Measurements from ENCODE around the gene MICU2.

MICU2 gene

GRCh38 chr13:21486322-21486721 lies 117.6 kb downstream of the MICU2 start:
- DNase-seq (ENCODE audit: low read depth in 2 of 2), result no peak

GRCh38 chr13:21483748-21484147 lies 120.2 kb downstream of the MICU2 start:
- DNase-seq (ENCODE audit: low read depth in 2 of 2), result no peak

GRCh38 chr13:21481359-21481758 lies 122.6 kb downstream of the MICU2 start:
- no peak for DNase-seq (ENCODE audit: low read depth in 2 of 2)

- no peak for DNase-seq (ENCODE audit: low read depth in 2 of 2)
Measured at GRCh38 chr13:21478881-21479808, 124.8 kb downstream of the MICU2 start.

GRCh38 chr13:21476893-21477472 lies 127.0 kb downstream of the MICU2 start:
- peak; percentile 48 to 67 for DNase-seq (ENCODE audit: low read depth in 2 of 2)

- DNase-seq (ENCODE audit: low read depth in 2 of 2), result no peak
Measured at GRCh38 chr13:21475115-21475514, 128.9 kb downstream of the MICU2 start.

- no peak for DNase-seq (ENCODE audit: low read depth in 2 of 2)
Measured at GRCh38 chr13:21470785-21471184, 133.2 kb downstream of the MICU2 start.

- no peak for DNase-seq (ENCODE audit: low read depth in 2 of 2)
Measured at GRCh38 chr13:21466527-21466926, 137.4 kb downstream of the MICU2 start.

- DNase-seq (ENCODE audit: low read depth in 2 of 2), result no peak
Measured at GRCh38 chr13:21465710-21466160, 138.2 kb downstream of the MICU2 start.

- no peak for DNase-seq (ENCODE audit: low read depth in 2 of 2)
Measured at GRCh38 chr13:21463424-21463823, 140.5 kb downstream of the MICU2 start.

GRCh38 chr13:21461131-21461530 lies 142.8 kb downstream of the MICU2 start:
- no peak for DNase-seq (ENCODE audit: low read depth in 2 of 2)

GRCh38 chr13:21458813-21459701 lies 144.9 kb downstream of the MICU2 start, which contains the start of gene ZDHHC20:
Gene ZDHHC20, minus strand, starts transcription at chr13:21459303. Its CDS starts 132 bp downstream, at chr13:21459171.
- peak; percentile 82 to 87 for DNase-seq (ENCODE audit: low read depth in 2 of 2)

GRCh38 chr13:21458451-21458812 lies 145.5 kb downstream of the MICU2 start:
- peak in 1 of 2 donors; percentile 17 for DNase-seq (ENCODE audit: low read depth in 2 of 2)

GRCh38 chr13:21453387-21454081 lies 150.4 kb downstream of the MICU2 start:
- no peak for DNase-seq (ENCODE audit: low read depth in 2 of 2)

- no peak for DNase-seq (ENCODE audit: low read depth in 2 of 2)
Measured at GRCh38 chr13:21450936-21451335, 153.0 kb downstream of the MICU2 start.

- DNase-seq (ENCODE audit: low read depth in 2 of 2), result no peak
Measured at GRCh38 chr13:21446656-21447055, 157.3 kb downstream of the MICU2 start.

- no peak for DNase-seq (ENCODE audit: low read depth in 2 of 2)
Measured at GRCh38 chr13:21445759-21446158, 158.2 kb downstream of the MICU2 start.

- DNase-seq (ENCODE audit: low read depth in 2 of 2), result no peak
Measured at GRCh38 chr13:21443171-21443570, 160.8 kb downstream of the MICU2 start.

All from stimulated activated CD8-positive, alpha-beta memory T cell treated with anti-CD3 and anti-CD28 coated beads, Interleukin-7, amount 100 ng/mL, for 1 hour (primary cell).